Measurements from ENCODE around the gene SCFD2. TPM values are rescaled to one million over a fixed set of nuclear protein-coding genes. Genes with fewer than 3 reads are reported as not detected.

SCFD2 gene
- total RNA-seq, 1 experiment from 2014 or later = 8.4 TPM

DNA sequence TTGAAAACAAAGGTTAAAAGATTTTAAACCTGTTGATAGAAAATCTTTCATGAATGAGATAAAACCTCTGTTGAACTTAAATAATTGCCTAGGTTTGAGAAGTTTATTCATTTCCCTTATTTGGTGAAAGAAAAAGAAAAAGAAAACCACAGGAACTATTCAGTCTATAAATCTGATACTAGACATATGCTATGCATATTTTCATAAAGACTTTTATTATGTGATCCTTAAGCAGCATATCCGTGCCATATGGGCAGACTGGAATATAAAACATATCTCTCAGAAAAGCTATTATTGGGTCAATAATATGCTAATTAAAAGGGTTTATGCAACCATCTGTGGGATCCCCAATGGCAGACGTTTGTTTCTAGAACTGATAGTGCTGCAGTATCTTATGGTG lies 325.0 kb downstream of the SCFD2 start:
- no peak for DNase-seq (ENCODE audit: low spot score)
- no peak overlapping the region for H3K4me3 ChIP-seq (ENCODE audit: low read depth, low read length, poor library complexity, severe bottlenecking)
- TF ChIP-seq EZH2 (IDR thresholded peaks at IDR 0.05; ENCODE audit: borderline replicate concordance, low read depth, low read length, poor library complexity, severe bottlenecking) = no peak
- TF ChIP-seq, protein P1, sequence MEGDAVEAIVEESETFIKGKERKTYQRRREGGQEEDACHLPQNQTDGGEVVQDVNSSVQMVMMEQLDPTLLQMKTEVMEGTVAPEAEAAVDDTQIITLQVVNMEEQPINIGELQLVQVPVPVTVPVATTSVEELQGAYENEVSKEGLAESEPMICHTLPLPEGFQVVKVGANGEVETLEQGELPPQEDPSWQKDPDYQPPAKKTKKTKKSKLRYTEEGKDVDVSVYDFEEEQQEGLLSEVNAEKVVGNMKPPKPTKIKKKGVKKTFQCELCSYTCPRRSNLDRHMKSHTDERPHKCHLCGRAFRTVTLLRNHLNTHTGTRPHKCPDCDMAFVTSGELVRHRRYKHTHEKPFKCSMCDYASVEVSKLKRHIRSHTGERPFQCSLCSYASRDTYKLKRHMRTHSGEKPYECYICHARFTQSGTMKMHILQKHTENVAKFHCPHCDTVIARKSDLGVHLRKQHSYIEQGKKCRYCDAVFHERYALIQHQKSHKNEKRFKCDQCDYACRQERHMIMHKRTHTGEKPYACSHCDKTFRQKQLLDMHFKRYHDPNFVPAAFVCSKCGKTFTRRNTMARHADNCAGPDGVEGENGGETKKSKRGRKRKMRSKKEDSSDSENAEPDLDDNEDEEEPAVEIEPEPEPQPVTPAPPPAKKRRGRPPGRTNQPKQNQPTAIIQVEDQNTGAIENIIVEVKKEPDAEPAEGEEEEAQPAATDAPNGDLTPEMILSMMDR (conservative IDR thresholded peaks at IDR 0.05; ENCODE audit: low read depth, low read length) = no peak

DNA sequence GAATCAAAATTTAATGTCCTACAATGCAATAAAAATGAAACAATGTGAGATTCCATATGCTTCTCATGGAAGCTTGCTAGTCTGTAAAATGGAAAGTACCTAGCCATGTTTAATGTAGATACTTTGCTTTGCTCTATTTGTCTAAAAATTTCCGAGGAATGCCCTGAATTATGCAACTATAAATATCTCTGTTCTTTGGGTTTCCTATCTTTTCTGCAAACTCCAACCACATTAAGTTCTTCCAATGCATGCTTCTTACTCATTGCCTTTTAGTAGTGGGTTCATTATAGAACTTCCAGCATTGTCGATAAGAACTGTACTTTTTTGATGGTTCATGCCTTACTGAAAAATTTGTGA lies 325.4 kb downstream of the SCFD2 start:
- Histone ChIP-seq H3K36me3 (ENCODE audit: insufficient read depth, low read length, poor library complexity, severe bottlenecking) (no peaks in the 10 kb centered on the region), H3K27me3 (replicated peaks; ENCODE audit: insufficient read depth, low read depth, low read length, poor library complexity) (no peaks in the 10 kb centered on the region), H3K4me3 (ENCODE audit: low read depth, low read length, poor library complexity, severe bottlenecking) (no peak overlapping the region), H3K4me1 (ENCODE audit: insufficient read depth, low read length, poor library complexity, severe bottlenecking) (peaks cover 9% of the 10 kb centered on the region), H3K27ac (ENCODE audit: low read depth, low read length, poor library complexity, severe bottlenecking) (no peak overlapping the region), H3K9me3 (ENCODE audit: low read depth, low read length, poor library complexity, severe bottlenecking) (no peaks in the 10 kb centered on the region)
- no peak for TF ChIP-seq EZH2 (IDR thresholded peaks at IDR 0.05; ENCODE audit: borderline replicate concordance, low read depth, low read length, poor library complexity, severe bottlenecking)
- TF ChIP-seq, protein P1 (conservative IDR thresholded peaks at IDR 0.05; ENCODE audit: low read depth, low read length) = no peak
- ChIA-PET CTCF (no interaction called here), POLR2A (ENCODE audit: low non-redundant PET) (no interaction called here)
- no TSS peak for BruUV-seq (replicated peaks)
- DNase-seq (ENCODE audit: low spot score) = no peak
- intact Hi-C loops (cut with micrococcal nuclease; ENCODE audit: unreplicated experiment) = no loop called here

More for the DNA sequence above, 325.0 kb downstream of the SCFD2 start:
- Histone ChIP-seq H3K36me3 (ENCODE audit: insufficient read depth, low read length, poor library complexity, severe bottlenecking) (no peaks in the 10 kb centered on the region), H3K4me1 (ENCODE audit: insufficient read depth, low read length, poor library complexity, severe bottlenecking) (peaks cover 9% of the 10 kb centered on the region), H3K9me3 (ENCODE audit: low read depth, low read length, poor library complexity, severe bottlenecking) (no peaks in the 10 kb centered on the region), H3K27me3 (replicated peaks; ENCODE audit: insufficient read depth, low read depth, low read length, poor library complexity) (no peaks in the 10 kb centered on the region), H3K27ac (ENCODE audit: low read depth, low read length, poor library complexity, severe bottlenecking) (no peak overlapping the region)
- CTCF ChIA-PET = no interaction called here
- POLR2A ChIA-PET (ENCODE audit: low non-redundant PET) = no interaction called here
- intact Hi-C loops (cut with micrococcal nuclease; ENCODE audit: unreplicated experiment) = no loop called here
- BruUV-seq (replicated peaks) = no TSS peak

DNA sequence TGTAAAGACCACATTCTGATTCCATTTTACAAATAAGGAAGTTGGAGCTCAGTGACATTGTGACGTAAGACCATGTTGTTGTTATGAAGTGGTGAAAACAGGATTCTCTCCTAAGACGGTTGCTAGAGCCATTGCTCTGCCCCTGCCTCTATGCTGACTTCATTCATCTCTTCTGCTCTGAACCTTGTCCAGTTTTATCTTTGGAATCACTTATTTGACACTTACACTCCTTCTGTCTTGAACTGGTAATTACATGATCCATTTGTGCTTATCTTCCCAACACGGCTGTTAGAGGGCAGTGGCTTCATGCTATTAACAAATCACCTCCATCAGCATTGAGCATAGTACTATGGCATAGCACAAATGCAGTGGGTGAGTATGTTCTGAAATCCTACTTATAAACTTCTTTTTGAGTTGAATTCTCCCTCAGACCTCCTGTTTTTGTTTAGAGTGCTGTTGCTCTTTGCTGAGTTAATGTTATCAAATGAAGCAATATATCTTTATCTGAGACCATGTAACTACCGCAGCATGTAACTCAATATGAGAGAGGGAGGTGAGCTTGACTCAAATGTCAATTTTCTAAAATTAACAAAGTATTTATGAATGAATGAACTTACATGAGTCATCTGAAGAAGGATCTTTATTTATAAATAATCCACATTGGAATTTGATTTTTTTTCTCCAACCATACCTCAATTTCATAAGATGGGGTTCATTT lies 326.0 kb downstream of the SCFD2 start:
- Histone ChIP-seq H3K27ac (ENCODE audit: low read depth, low read length, poor library complexity, severe bottlenecking) (no peak overlapping the region), H3K9me3 (ENCODE audit: low read depth, low read length, poor library complexity, severe bottlenecking) (no peaks in the 10 kb centered on the region), H3K4me1 (ENCODE audit: insufficient read depth, low read length, poor library complexity, severe bottlenecking) (peaks cover 9% of the 10 kb centered on the region), H3K36me3 (ENCODE audit: insufficient read depth, low read length, poor library complexity, severe bottlenecking) (no peaks in the 10 kb centered on the region), H3K4me3 (ENCODE audit: low read depth, low read length, poor library complexity, severe bottlenecking) (no peak overlapping the region), H3K27me3 (replicated peaks; ENCODE audit: insufficient read depth, low read depth, low read length, poor library complexity) (no peaks in the 10 kb centered on the region)
- DNase-seq (ENCODE audit: low spot score) = no peak
- no peak for TF ChIP-seq EZH2 (IDR thresholded peaks at IDR 0.05; ENCODE audit: borderline replicate concordance, low read depth, low read length, poor library complexity, severe bottlenecking)
- TF ChIP-seq, protein P1 (conservative IDR thresholded peaks at IDR 0.05; ENCODE audit: low read depth, low read length) = no peak
- ChIA-PET POLR2A (ENCODE audit: low non-redundant PET) (no interaction called here), CTCF (no interaction called here)
- BruUV-seq (replicated peaks) = no TSS peak
- intact Hi-C loops (cut with micrococcal nuclease; ENCODE audit: unreplicated experiment) = no loop called here

Measured in A673 (cell line).